HG02571 (cell line): Measurements from ENCODE around the gene EIF4E3.

ENCODE experiments used
- ATAC-seq: cut with Tn5 transposase; IDR thresholded peaks from one replicate; pipeline ENCODE4 v1.9.1; 2021; ENCODE audit warnings: mild to moderate bottlenecking, moderate library complexity; ENCODE audit not compliant: unreplicated experiment

Gene EIF4E3

DNA sequence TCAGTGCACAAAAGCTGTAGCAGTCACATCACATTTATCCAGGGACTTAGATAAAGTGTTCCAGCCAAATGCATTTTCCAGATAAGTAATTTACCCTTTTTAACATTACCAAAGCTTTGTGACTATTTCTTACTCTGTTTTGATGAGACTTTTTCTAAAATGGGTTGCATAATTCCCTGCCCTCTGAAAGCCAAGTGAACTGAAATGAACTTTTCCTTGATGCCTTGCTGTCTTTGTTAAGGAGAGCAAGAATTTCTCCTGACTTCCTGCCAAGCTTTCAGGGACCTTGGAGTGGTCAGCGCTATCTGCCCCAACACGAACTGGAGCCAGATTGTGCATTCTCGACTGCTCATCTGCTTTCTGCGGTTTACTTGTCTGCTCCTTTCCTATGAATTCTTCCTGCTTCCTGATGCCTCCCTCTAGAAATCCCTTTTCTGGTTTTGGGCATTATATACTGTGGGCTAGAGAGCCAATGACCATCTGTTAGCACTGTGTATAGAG is 34.8 kb downstream of the EIF4E3 start:
- ATAC-seq, result no peak

DNA sequence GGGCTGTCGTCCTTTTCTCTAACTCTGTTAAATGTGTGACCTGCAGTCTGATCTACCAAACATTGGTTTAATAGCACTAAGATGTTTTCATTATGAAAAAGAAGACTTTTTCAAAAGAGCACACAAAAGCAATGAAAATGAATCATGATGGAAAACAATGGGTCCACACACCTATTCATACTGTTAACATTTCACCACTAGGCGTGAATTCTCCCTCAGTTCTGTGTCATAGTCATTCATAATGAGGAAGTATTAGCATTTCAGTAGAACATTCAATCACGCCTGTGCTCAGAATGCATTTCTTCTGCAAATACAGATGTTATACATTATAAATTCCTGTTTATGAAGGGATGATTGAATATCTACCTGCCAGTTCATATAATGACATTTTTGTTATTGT is 35.9 kb downstream of the EIF4E3 start:
- no peak for ATAC-seq

DNA sequence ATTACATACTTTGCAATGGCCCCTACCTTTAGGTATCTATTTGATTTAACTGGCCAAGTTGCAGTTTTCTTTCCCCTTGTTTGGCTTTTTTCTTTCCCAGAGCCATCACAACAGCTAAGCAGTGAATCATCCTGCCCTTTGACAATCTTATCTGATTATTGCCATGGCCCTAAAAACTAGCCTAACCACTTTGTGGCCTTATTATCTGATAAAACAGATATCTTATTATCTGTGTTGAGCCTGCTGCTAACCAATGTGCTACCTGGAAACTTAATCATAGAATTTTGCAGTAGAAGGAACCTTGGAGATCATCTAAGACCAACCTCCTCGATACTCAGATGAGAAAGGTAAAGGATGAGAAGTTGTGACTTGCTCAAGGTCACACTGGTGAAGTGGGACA is 37.1 kb downstream of the EIF4E3 start:
- ATAC-seq, result no peak

DNA sequence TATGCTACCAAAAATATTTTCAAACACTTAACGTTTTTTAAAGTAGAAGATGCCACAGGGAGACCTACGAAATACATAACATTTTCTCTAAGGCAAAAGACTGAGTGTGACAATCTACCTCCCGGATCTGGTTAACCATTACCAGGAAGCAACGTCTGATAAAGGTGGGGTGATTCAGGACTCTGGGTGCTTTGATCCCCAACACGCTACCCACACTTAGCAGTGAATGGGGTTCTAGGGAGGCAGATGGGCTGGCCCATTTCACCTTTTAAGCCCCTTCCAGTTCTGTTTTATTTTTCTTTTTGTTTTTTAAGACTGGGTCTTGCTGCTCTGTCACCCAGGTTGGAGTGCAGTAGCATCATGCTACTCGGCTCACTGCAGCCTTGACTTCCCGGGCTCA is 39.5 kb downstream of the EIF4E3 start:
- no peak for ATAC-seq

DNA sequence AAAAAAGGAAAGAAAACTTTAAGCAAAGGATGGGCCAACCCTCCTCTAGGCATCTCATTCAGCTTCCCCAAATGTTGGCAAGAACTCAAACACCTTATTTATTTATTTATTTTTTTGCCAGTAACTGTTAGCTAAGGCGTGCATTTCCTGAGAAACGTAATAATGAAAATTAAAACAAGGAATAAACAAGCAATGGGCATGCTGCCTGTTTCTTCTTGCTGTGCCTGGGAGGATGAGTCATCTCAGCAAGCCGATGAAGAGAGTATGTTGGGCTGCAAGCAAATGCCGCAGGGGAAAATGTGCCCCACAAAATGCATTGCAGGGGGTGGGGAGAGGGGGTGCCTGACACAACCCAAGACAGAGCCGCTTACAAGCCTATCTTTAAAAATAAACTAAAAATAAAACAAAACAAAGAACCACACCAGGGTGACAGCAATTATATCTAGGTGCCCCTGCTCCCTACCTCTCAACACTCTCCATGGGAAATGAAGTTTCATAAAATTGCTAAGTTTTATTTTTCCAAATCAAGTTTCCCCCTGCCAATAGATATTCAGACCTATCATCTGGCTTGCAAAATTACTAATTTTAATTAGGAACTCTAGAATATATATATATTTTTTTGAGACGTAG is 40.3 kb downstream of the EIF4E3 start:
- ATAC-seq, result no peak

- ATAC-seq, result no peak
Observed at GRCh38 chr3:71684046-71684756, 41.0 kb downstream of the EIF4E3 start.

DNA sequence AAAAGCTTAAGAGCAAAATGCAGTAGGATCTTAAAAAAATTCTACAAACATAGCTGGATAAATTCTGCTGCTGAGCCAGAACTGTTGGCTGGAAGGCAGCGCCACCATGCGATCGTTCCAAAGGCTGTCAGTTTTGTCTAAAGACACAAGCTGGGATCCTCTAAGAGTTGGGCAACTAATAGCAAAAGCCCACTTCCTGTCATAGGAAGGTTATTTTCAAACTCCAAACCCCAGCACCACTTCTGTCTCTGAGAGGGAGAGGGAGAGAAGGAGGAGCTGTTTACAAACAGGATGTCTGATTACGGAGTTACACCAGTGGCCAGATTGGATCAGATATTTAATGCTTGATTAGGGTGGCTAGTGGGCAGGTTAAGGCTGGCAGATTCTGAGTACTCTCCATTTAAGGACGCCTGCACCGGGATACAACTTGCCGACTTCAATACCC is 44.0 kb downstream of the EIF4E3 start:
- ATAC-seq, result no peak

GRCh38 chr3:71680603-71681002 is 44.6 kb downstream of the EIF4E3 start:
- ATAC-seq, result no peak

DNA sequence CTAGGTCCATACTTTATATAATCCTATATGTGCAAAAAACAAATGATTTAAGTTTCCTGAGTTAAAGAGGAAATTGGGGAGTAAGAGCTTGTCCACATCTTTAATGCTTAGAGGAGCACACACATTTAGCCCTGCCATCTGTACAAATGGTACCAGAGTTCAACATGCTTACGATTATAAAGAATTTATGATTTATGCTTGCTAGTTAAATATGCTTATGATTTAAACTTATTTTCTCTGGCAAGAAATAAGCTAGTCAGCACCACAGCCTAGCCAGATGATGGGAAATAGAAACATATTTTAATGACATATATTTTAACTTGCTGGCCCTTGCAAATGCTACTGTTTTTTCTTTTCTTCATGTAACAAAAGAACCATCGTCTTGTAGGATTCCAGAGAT is 48.3 kb downstream of the EIF4E3 start:
- no peak for ATAC-seq

DNA sequence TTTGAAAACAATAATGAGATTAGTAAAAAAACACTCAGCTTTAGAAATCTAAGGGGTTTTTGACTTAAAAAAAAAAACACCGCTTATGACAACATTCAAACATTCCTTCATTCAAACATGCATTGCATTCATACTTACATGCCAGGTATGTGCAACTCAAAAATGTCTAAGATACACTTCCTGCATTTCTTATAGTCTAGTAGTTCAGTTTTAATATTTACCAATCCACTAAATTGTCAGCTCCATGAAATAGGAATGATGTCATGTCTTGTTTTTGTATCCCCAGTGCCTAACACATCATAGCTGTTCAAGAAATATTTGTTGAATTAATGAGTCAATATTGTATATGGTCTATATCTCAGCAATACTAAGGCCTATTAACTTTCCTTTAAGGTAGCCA is 51.7 kb downstream of the EIF4E3 start:
- ATAC-seq, result no peak

DNA sequence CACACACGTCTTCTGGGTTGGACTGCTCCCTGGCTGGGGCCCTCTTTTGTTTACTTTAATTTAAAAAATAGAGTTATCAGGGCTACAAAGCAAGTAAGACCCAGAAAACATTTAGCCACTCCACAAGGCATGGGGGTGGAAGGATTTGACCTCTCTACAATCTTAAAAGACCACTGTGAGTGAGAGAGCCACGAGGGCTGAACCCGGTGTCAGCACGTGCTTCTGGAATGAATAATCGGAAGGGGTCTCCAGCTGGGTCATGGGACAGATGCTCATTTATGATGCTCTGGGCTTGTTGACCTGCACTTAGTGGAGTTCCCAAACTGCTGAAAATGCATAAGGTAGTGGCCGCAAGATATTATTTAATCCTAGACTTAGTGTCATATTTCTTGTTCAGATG is 52.4 kb downstream of the EIF4E3 start:
- ATAC-seq, result no peak

DNA sequence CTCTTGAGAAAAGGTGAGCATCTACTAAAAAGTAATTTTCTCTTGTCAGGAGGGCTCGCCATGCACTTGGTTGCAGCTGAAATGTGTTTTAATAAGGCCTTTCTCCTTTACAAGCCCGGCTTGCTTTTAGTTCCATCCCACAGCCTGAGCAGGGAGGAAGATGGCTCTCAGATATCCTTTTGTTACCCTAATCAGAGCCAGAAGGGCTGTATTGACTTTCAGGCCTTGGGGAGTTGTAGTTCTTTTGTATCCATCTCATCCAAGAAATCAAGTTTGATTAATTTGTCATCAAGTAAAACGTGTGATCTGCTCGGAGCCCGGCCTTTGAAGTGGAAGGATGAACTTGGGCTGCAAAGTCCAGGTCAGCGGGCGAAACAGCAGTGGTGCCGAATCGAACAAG is 52.9 kb downstream of the EIF4E3 start:
- no peak for ATAC-seq

DNA sequence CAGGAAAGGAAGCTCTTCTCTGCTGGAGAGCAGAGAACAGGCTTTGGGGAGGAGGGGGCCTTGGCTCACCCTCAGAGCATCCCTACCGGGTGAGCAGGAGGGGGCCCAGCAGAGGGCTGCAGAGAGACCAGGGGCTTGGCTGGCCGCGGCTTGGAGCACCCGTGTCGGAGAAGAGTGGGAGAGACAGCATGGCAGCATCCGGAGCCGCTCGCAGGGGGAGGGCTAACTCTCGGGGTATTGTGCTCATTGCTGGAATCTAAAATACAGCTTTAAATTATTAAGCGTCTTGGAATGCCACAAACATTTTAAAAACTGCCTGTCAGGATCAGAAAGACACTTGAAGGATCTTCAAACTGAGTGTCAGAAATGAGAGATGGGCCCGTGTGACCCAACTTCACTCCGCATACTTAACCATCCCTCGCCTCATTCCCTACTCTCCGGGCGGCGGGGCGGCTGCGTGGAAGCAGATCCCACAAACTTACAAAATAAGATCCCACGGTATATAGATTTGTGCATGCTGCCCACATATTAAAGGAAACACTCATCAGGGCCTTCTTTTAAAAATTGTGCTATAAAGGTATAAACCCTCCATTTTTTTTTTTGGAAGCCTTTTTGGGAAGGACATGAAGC is 53.9 kb downstream of the EIF4E3 start:
- no peak for ATAC-seq

- no peak for ATAC-seq
Observed at GRCh38 chr3:71662568-71662967, 62.6 kb downstream of the EIF4E3 start.

DNA sequence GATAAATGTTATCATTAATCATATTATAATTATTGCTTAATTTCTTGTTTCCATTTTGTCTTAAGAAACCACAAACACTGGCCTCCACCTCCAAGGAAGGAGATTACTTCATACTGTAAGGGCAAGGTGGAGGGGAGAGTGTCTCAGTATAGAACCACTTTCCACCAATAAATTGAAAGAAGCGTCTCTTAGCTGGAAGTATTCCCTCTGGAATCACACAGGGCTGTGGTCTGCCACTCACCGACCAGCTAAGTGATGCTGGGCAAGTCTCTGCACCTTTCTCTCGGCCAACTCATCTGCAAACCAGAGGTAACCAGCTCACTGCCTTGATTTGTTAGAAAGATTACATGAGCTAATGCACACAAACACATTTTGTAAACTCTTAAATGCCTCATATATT is 63.1 kb downstream of the EIF4E3 start:
- no peak for ATAC-seq

GRCh38 chr3:71659864-71660591 is 65.2 kb downstream of the EIF4E3 start:
- no peak for ATAC-seq

- ATAC-seq, result no peak
Observed at GRCh38 chr3:71657831-71658530, 67.2 kb downstream of the EIF4E3 start.

- no peak for ATAC-seq
Observed at GRCh38 chr3:71655061-71655460, 70.1 kb downstream of the EIF4E3 start.

GRCh38 chr3:71653414-71653807 is 71.8 kb downstream of the EIF4E3 start:
- no peak for ATAC-seq

GRCh38 chr3:71652781-71653413 is 72.3 kb downstream of the EIF4E3 start:
- no peak for ATAC-seq
